ENCODE measurements around the gene PRCC.
"Not testable (repeated sequence)": the region's sequence is repeated elsewhere in the genome, so short reads cannot be mapped to it uniquely, and the experiment has no call there.

PRCC gene

GRCh38 chr1:156744786-156745419 lies 22.4 kb upstream of the PRCC start:
- DNase-seq: no peak

- no peak for DNase-seq
Measured at GRCh38 chr1:156745881-156746280, 21.5 kb upstream of the PRCC start.

GRCh38 chr1:156746406-156746727 lies 21.0 kb upstream of the PRCC start:
- no peak for DNase-seq

- peak; percentile 94 for DNase-seq
Measured at GRCh38 chr1:156746728-156747631, 20.4 kb upstream of the PRCC start.

- DNase-seq: peak; percentile 45
Measured at GRCh38 chr1:156747742-156748669, 19.3 kb upstream of the PRCC start.

- peak; percentile 72 for DNase-seq
Measured at GRCh38 chr1:156748670-156749418, 18.5 kb upstream of the PRCC start.

- peak; percentile 41 for DNase-seq
Measured at GRCh38 chr1:156749419-156750118, 17.8 kb upstream of the PRCC start.

- DNase-seq: peak; percentile 62
Measured at GRCh38 chr1:156750191-156750672, 17.1 kb upstream of the PRCC start.

- DNase-seq: peak; percentile 40
Measured at GRCh38 chr1:156750711-156751450, 16.5 kb upstream of the PRCC start.

GRCh38 chr1:156751451-156751756 lies 15.9 kb upstream of the PRCC start, which contains the start of gene HDGF:
HDGF (minus strand) TSS chr1:156751675; CDS start chr1:156751429, 246 bp downstream.
- no peak for DNase-seq

- peak; percentile 96 for DNase-seq
Measured at GRCh38 chr1:156751757-156752481, 15.4 kb upstream of the PRCC start.

GRCh38 chr1:156752843-156753482 lies 14.4 kb upstream of the PRCC start:
- DNase-seq: no peak

- DNase-seq: no peak
Measured at GRCh38 chr1:156754219-156754618, 13.1 kb upstream of the PRCC start.

GRCh38 chr1:156755527-156755950 lies 11.8 kb upstream of the PRCC start:
- DNase-seq: no peak

GRCh38 chr1:156756355-156756754 lies 11.0 kb upstream of the PRCC start:
- no peak for DNase-seq

GRCh38 chr1:156757572-156758253 lies 9.6 kb upstream of the PRCC start:
- DNase-seq: not testable (repeated sequence)

- no peak for DNase-seq
Measured at GRCh38 chr1:156760092-156760795, 7.1 kb upstream of the PRCC start.

GRCh38 chr1:156760796-156761104 lies 6.6 kb upstream of the PRCC start:
- DNase-seq: no peak

- not testable (repeated sequence) for DNase-seq
Measured at GRCh38 chr1:156765136-156765535, 2.2 kb upstream of the PRCC start.

Measured in EL (cell line).